ENCODE data around the gene PTPN20. TPM values are rescaled to one million over a fixed set of nuclear protein-coding genes. Genes with fewer than 3 reads are reported as not detected.
A peak's percentile ranks its signal among the peaks of the same experiment; 100 is the strongest.
"Not testable (repeated sequence)": the region's sequence is repeated elsewhere in the genome, so short reads cannot be mapped to it uniquely, and the experiment has no call there.

PTPN20 gene
- total and polyA plus RNA-seq, 4 donors = 0.57 to 7.2 (median 1.7) TPM

DNA sequence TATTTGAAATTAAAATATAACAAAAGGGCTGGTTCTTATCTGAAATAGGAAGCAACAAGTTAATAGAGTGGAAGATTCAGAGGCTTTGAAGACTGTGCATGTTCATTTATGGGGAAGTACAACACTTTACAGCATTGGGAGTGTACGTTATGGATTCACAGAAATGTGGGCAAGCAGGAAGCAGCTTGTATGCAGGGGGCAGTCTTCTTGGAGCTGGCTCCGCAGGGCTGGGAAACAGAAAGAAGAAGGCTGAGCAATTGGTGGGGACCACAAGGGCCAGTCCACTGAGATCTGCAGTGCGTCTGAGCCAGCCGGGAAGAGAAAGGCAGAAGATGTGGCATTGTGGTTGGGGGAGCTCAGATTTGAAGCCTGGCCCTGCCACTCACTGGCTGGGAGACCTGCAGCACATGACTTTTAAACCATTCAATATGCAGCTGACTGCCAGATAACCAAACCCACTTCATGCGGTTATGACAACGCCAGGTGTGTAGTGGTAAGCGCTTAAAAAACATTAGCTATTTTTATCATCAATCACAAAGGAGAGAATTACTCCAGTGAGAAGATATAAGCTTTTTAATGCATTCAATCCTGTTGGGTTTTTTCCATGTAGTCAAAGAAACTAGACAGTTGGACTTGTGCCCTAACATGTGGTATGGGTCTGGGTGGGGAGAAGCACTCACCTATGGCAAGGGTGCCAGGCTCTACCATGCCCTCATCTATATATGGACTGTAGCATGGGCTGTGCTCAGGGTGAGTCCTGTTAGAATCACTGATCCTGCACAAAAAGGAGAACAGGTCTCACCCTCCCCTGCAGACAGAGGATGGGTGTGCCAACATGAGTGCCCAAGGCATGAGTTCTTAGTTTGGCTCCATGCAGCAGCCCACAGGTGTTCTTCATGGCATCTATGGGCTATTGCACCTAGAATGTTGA is 14.2 kb upstream of the PTPN20 start:
- not testable (repeated sequence) for H3K9me3 ChIP-seq (ENCODE audit: control insufficient read depth in 4 of 4, insufficient read depth in 3 of 4, low read length in 3 of 4); H3K4me3 ChIP-seq; H3K9ac ChIP-seq (ENCODE audit: insufficient read depth in 1 of 2, low read length in 2 of 2); ATAC-seq (ENCODE audit: insufficient read depth, low FRiP score); H3K27me3 ChIP-seq (ENCODE audit: control insufficient read depth in 3 of 3, insufficient read depth in 3 of 3, low read length in 2 of 3); H3K27ac ChIP-seq (ENCODE audit: low read depth in 1 of 2, low read length in 1 of 2); H3K36me3 ChIP-seq (ENCODE audit: control insufficient read depth in 4 of 4, insufficient read depth in 4 of 4, low read length in 4 of 4); H3K4me1 ChIP-seq (ENCODE audit: control insufficient read depth in 5 of 5, insufficient read depth in 5 of 5, low read length in 5 of 5)
- 31 to 54% methylated on average over 5 to 7 of the region's 7 CpGs for WGBS, 2 donors
- peak in 1 of 3 donors; percentile 0 for DNase-seq

- not testable (repeated sequence) for H3K27ac ChIP-seq (ENCODE audit: low read depth in 1 of 2, low read length in 1 of 2); H3K27me3 ChIP-seq (ENCODE audit: control insufficient read depth in 3 of 3, insufficient read depth in 3 of 3, low read length in 2 of 3); ATAC-seq (ENCODE audit: insufficient read depth, low FRiP score); H3K4me1 ChIP-seq (ENCODE audit: control insufficient read depth in 5 of 5, insufficient read depth in 5 of 5, low read length in 5 of 5); H3K4me3 ChIP-seq; H3K9me3 ChIP-seq (ENCODE audit: control insufficient read depth in 4 of 4, insufficient read depth in 3 of 4, low read length in 3 of 4); DNase-seq; H3K9ac ChIP-seq (ENCODE audit: insufficient read depth in 1 of 2, low read length in 2 of 2); H3K36me3 ChIP-seq (ENCODE audit: control insufficient read depth in 4 of 4, insufficient read depth in 4 of 4, low read length in 4 of 4)
- WGBS, 2 donors = 36 to 47% methylated on average over 2 of the region's 2 CpGs
These were observed 10.0 kb upstream of the PTPN20 start for GRCh38 chr10:46901247-46901646.

DNA sequence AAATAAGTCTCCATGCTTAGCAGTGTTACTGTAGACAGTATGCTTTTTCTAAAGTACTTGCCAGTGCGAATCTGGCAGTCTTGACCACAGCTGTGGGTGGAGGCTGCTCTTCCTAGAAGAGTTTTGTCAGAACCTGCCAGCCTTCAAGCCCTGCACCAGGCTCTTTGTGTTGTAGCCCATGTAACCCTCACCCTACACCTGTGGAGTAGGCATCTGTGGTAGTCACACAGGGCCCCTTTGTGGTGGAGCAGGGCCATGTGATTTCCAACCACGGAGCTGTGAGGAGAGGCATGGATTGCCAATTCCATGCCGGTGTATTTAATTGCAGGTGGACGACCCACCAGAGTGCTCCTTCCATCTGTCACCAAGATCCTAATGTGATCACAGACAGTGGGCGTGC is 7.4 kb upstream of the PTPN20 start:
- not testable (repeated sequence) for ATAC-seq (ENCODE audit: insufficient read depth, low FRiP score); H3K4me3 ChIP-seq; DNase-seq; H3K36me3 ChIP-seq (ENCODE audit: control insufficient read depth in 4 of 4, insufficient read depth in 4 of 4, low read length in 4 of 4); H3K27me3 ChIP-seq (ENCODE audit: control insufficient read depth in 3 of 3, insufficient read depth in 3 of 3, low read length in 2 of 3); H3K27ac ChIP-seq (ENCODE audit: low read depth in 1 of 2, low read length in 1 of 2); H3K9me3 ChIP-seq (ENCODE audit: control insufficient read depth in 4 of 4, insufficient read depth in 3 of 4, low read length in 3 of 4); H3K9ac ChIP-seq (ENCODE audit: insufficient read depth in 1 of 2, low read length in 2 of 2); H3K4me1 ChIP-seq (ENCODE audit: control insufficient read depth in 5 of 5, insufficient read depth in 5 of 5, low read length in 5 of 5)
- 79 to 83% methylated on average over 1 to 2 of the region's 5 CpGs for WGBS, 2 donors

- not testable (repeated sequence) for ATAC-seq (ENCODE audit: insufficient read depth, low FRiP score); H3K9ac ChIP-seq (ENCODE audit: insufficient read depth in 1 of 2, low read length in 2 of 2); H3K9me3 ChIP-seq (ENCODE audit: control insufficient read depth in 4 of 4, insufficient read depth in 3 of 4, low read length in 3 of 4); H3K27me3 ChIP-seq (ENCODE audit: control insufficient read depth in 3 of 3, insufficient read depth in 3 of 3, low read length in 2 of 3); DNase-seq; H3K4me1 ChIP-seq (ENCODE audit: control insufficient read depth in 5 of 5, insufficient read depth in 5 of 5, low read length in 5 of 5); H3K4me3 ChIP-seq; H3K27ac ChIP-seq (ENCODE audit: low read depth in 1 of 2, low read length in 1 of 2); H3K36me3 ChIP-seq (ENCODE audit: control insufficient read depth in 4 of 4, insufficient read depth in 4 of 4, low read length in 4 of 4)
- 95 to 98% methylated on average over 3 to 5 of the region's 7 CpGs for WGBS, 2 donors
These were observed 4.9 kb upstream of the PTPN20 start for GRCh38 chr10:46906359-46906758.

DNA sequence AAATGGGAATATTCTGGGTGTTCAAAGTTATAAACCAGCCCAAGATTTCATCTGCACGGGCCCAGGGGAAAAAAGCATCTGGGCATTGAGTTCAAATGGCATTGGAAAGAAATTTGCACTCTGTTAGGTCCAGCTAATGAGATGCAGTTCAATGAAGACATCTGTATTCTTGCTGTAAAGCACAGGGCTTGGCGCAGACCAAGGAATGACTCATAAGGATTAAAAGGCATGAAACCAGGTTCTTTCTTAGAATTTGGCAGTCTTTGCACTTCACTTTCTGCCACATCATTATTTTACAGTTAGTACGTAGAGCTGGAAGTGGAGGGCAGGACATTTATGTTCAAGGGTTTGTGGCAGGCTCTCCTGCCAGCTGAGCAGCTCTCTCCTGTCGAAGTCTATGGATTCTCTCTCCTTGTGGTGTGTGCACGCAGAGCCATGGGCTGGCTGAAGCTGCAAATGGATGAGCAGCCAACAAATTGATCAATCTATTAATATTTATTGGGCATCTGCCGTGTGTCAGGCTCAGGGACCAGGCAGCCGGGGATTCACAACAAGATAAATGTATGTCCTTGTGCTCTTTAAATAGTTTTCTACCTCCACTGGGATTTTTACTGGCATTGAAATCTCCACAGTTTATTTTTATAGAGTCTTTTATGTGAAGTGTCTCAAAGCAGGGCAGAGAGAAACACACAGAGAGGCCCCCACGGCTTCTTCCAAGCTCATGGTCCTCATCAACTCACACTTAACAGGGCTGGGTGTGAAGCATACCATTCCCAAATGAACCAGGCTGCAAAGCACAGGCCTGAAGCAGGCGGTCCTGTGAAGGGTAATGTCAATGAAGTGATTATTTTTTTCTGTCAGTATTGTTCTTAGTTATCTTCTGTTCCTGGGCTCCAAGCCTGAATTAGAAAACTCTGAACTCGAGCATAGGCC is 3.8 kb upstream of the PTPN20 start:
- not testable (repeated sequence) for H3K9me3 ChIP-seq (ENCODE audit: control insufficient read depth in 4 of 4, insufficient read depth in 3 of 4, low read length in 3 of 4); ATAC-seq (ENCODE audit: insufficient read depth, low FRiP score); H3K4me3 ChIP-seq; DNase-seq; H3K4me1 ChIP-seq (ENCODE audit: control insufficient read depth in 5 of 5, insufficient read depth in 5 of 5, low read length in 5 of 5); H3K27ac ChIP-seq (ENCODE audit: low read depth in 1 of 2, low read length in 1 of 2); H3K36me3 ChIP-seq (ENCODE audit: control insufficient read depth in 4 of 4, insufficient read depth in 4 of 4, low read length in 4 of 4); H3K9ac ChIP-seq (ENCODE audit: insufficient read depth in 1 of 2, low read length in 2 of 2); H3K27me3 ChIP-seq (ENCODE audit: control insufficient read depth in 3 of 3, insufficient read depth in 3 of 3, low read length in 2 of 3)
- WGBS, 2 donors = no CpG with 5 or more reads among the region's 10 CpGs

DNA sequence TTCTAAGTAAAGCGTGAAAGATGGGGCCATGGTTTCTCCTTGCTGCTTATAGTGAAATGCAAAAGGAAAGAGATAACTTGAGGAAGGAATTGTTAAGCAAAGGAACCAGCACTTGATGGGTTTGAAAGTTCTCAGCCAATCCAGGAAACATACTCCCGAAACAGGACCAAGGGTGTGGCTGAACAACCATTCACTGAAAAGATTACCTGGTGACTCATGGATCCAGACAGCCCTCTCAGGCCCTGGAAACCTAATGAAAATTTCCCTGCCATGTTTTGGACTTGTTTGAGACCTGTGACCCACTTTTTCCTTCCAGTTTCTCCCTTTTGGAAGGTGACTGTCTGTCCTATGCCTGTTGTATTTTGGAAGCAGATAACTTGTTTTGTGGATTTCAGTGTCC is 11.3 kb downstream of the PTPN20 start:
- not testable (repeated sequence) for H3K36me3 ChIP-seq (ENCODE audit: control insufficient read depth in 4 of 4, insufficient read depth in 4 of 4, low read length in 4 of 4); H3K4me3 ChIP-seq; H3K27ac ChIP-seq (ENCODE audit: low read depth in 1 of 2, low read length in 1 of 2); H3K27me3 ChIP-seq (ENCODE audit: control insufficient read depth in 3 of 3, insufficient read depth in 3 of 3, low read length in 2 of 3); DNase-seq; H3K9ac ChIP-seq (ENCODE audit: insufficient read depth in 1 of 2, low read length in 2 of 2); ATAC-seq (ENCODE audit: insufficient read depth, low FRiP score); H3K9me3 ChIP-seq (ENCODE audit: control insufficient read depth in 4 of 4, insufficient read depth in 3 of 4, low read length in 3 of 4); H3K4me1 ChIP-seq (ENCODE audit: control insufficient read depth in 5 of 5, insufficient read depth in 5 of 5, low read length in 5 of 5)
- WGBS, 2 donors = 40 to 83% methylated on average over 1 of the region's 2 CpGs

DNA sequence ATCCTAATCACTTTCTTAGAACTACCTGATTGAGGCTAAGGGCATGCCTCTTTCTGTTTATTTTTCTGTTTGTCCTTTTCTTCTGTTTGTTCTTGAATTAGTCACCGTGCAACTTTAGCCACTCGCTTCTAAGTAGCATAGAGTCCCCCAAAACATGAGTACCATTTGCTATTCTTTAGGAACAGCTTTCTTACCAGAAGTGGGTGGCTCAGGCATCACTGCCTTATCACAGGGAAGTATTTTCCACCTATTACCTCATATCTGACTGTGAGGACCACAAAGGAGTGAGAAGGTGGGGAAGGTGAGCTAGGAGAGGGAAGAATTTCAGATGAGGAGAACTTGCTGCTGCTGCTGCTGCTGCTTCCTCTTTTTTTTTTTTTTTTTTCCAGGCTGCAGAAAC is 13.9 kb downstream of the PTPN20 start:
- H3K27me3 ChIP-seq (ENCODE audit: control insufficient read depth in 3 of 3, insufficient read depth in 3 of 3, low read length in 2 of 3); DNase-seq; H3K9ac ChIP-seq (ENCODE audit: insufficient read depth in 1 of 2, low read length in 2 of 2); H3K27ac ChIP-seq (ENCODE audit: low read depth in 1 of 2, low read length in 1 of 2); H3K9me3 ChIP-seq (ENCODE audit: control insufficient read depth in 4 of 4, insufficient read depth in 3 of 4, low read length in 3 of 4); ATAC-seq (ENCODE audit: insufficient read depth, low FRiP score); H3K4me1 ChIP-seq (ENCODE audit: control insufficient read depth in 5 of 5, insufficient read depth in 5 of 5, low read length in 5 of 5); H3K36me3 ChIP-seq (ENCODE audit: control insufficient read depth in 4 of 4, insufficient read depth in 4 of 4, low read length in 4 of 4); H3K4me3 ChIP-seq: not testable (repeated sequence)
- WGBS, 2 donors = no CpG with 5 or more reads among the region's 2 CpGs

- H3K4me1 ChIP-seq (ENCODE audit: control insufficient read depth in 5 of 5, insufficient read depth in 5 of 5, low read length in 5 of 5); H3K27ac ChIP-seq (ENCODE audit: low read depth in 1 of 2, low read length in 1 of 2); H3K9me3 ChIP-seq (ENCODE audit: control insufficient read depth in 4 of 4, insufficient read depth in 3 of 4, low read length in 3 of 4); H3K9ac ChIP-seq (ENCODE audit: insufficient read depth in 1 of 2, low read length in 2 of 2); H3K27me3 ChIP-seq (ENCODE audit: control insufficient read depth in 3 of 3, insufficient read depth in 3 of 3, low read length in 2 of 3); H3K36me3 ChIP-seq (ENCODE audit: control insufficient read depth in 4 of 4, insufficient read depth in 4 of 4, low read length in 4 of 4); H3K4me3 ChIP-seq: not testable (repeated sequence)
- peak; percentile 76 for ATAC-seq (ENCODE audit: insufficient read depth, low FRiP score)
- 2 to 13% methylated on average over 2 of the region's 2 CpGs for WGBS, 2 donors
- DNase-seq = peak in 2 of 3 donors; percentile 15 to 24
These were observed 14.6 kb downstream of the PTPN20 start for GRCh38 chr10:46925853-46926252.
